Measurements from ENCODE around the gene AUTS2.

Gene AUTS2

GRCh38 chr7:69684369-69685292 lies 86.4 kb downstream of the AUTS2 start:
- in situ Hi-C loops (cut with MboI; ENCODE audit: low sequenced_read_pairs) = no loop called here

GRCh38 chr7:69685293-69685631 lies 87.0 kb downstream of the AUTS2 start:
- in situ Hi-C loops (cut with MboI; ENCODE audit: low sequenced_read_pairs) = no loop called here

DNA sequence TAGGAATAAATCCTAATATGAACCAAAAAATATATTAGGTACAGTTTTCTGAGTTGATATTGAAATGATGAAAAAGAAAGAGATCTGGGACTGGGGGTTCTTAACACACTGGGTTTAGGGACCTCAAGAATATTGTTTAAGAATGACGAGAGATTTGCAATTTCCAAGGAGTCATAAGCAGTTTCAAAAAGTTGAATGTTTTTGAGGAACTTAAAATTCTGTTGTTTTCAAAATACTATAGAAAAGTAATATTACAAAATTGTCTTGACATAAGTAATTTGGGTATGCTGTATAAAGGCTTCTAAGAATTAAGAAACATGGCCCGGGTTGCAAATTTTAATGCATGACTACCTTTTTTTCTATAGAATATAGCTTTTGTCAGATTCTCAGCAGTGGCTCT lies 88.1 kb downstream of the AUTS2 start:
- in situ Hi-C loops (cut with MboI; ENCODE audit: low sequenced_read_pairs) = no loop called here

DNA sequence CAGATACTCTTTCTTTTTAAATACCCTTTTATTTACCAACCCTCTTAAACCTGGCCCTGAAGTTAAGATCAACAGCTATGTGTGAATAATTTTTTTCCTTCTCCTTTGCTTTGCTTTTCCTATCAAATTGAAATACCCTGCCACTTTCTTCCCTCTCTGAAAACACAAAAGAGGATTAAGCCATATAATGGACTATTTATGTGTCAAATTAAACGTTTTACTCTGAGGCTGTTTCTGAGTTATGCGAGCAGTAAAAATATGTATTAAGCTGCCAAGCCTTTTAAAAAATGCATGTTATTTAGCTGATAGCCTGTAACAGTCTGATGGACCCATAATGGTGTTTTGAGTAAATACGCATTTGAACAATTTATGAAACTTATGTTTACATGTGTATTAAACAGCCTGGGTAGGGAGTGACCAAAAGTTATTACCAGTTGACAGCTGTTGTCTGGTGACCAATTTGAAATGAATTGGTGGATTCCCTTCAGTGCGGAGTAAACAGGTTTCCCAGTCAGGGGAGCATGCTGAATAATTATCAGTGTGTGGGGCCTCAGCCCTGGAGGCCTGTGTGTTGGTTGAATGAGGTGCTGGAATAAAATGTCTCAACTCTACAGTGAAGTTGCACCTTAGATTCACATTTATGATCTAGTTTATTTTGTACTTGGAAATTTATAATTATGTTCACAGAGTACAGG lies 89.6 kb downstream of the AUTS2 start:
- in situ Hi-C loops (cut with MboI; ENCODE audit: low sequenced_read_pairs) = no loop called here

DNA sequence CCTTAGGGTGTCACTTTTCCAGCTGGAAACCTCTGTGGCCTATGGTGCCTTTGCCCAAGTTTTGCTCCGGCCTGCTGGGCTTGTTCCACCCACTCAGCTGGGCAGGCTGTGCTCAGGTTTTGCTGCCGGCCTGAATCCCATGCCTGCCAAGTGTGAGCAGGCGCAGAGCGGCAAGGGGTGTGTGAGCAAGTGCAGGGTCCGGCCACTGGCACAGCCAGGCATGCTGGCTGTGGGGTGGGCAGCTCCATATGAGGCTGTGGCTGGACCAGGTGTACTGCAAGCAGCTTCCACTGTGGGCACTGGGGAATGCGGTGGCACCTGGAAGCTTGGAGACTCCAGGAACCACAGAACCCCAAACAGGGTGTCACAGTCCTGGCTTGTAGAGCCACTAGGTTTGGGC lies 92.1 kb downstream of the AUTS2 start:
- in situ Hi-C loops (cut with MboI; ENCODE audit: low sequenced_read_pairs) = no loop called here

DNA sequence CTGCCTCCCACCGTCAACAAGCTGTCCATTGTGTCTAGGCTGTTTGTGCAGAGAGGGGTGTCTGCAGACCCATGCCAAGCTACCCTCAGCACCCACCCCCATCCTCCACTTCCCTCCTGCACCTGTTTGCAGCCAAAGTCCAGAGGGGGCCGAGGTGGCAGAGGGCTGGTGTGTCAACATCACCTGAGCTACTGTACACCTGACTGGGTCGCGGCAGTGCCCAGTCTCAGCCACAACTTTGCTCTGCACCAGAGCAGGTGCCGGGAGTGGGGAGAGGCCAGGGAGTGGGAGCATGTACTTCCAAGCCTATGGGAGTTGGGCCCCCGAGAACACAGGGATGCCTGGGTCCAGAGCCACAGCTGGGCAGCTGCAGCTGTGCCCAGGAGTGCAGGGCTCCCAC lies 93.1 kb downstream of the AUTS2 start:
- in situ Hi-C loops (cut with MboI; ENCODE audit: low sequenced_read_pairs) = no loop called here

DNA sequence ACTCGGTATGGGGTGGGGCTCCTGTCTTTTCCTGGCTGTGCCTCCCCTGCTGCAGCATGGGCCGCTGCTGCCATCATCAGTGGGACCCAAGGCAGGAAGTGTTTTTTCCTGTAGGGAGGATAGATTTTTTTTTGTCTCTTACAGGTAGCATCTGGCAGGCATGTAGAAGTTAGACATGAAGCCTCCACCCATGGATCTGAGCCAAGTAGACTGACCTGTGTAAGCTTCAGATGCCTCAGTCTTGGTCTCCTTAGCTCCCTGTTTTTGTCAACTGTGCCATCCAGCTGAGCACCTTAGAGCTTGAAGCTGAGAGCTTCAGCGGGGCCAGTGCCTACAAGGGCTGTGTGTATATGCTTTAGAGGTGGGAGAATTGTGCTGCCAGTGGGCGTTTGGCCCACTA lies 93.5 kb downstream of the AUTS2 start:
- in situ Hi-C loops (cut with MboI; ENCODE audit: low sequenced_read_pairs) = no loop called here

DNA sequence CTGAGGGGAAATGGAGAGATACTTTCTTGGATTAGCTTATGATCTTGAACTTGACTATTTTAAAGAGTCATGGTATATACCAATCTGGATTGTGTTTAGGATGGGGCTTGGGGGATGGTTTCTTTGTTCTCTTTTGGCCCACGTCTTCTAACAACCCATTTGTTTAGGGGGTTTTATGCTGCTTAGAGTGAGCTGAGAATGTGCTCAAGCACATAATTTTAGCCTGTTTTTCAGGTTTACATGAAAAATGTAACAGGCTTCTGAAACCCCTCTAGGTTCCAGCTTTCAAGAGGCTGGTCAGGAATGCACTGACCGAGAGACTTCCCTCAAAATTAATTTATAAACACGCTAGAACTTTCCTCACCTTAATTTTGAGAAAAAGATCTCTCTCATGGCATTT lies 94.3 kb downstream of the AUTS2 start:
- in situ Hi-C loops (cut with MboI; ENCODE audit: low sequenced_read_pairs) = no loop called here

GRCh38 chr7:69693042-69693441 lies 94.8 kb downstream of the AUTS2 start:
- in situ Hi-C loops (cut with MboI; ENCODE audit: low sequenced_read_pairs) = no loop called here

DNA sequence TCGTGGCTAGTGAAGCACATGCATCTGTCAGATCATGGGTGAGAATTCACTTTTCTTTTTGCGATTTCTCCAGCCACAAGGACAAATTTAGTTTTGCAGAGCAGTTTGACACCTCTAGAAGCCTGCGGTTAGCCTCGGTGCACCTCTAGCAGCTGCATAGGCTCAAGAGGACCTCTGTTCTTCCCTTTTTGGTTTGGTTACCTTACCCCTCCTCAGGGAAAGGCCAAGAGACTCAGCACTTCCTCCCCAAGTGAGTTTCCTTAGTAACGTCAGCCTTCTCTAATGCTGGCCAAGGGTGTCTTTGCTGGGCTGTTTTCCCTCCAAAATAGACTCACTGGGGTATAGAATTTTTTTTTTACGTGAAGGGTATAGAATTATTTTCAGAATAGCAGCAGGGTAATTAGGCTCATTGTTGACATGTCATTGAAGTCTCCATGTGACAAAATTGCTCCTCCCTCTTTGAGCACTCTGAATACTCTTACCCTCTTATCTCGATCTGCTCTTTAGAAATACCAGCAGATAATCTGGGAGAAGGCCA lies 97.8 kb downstream of the AUTS2 start:
- in situ Hi-C loops (cut with MboI; ENCODE audit: low sequenced_read_pairs) = no loop called here

DNA sequence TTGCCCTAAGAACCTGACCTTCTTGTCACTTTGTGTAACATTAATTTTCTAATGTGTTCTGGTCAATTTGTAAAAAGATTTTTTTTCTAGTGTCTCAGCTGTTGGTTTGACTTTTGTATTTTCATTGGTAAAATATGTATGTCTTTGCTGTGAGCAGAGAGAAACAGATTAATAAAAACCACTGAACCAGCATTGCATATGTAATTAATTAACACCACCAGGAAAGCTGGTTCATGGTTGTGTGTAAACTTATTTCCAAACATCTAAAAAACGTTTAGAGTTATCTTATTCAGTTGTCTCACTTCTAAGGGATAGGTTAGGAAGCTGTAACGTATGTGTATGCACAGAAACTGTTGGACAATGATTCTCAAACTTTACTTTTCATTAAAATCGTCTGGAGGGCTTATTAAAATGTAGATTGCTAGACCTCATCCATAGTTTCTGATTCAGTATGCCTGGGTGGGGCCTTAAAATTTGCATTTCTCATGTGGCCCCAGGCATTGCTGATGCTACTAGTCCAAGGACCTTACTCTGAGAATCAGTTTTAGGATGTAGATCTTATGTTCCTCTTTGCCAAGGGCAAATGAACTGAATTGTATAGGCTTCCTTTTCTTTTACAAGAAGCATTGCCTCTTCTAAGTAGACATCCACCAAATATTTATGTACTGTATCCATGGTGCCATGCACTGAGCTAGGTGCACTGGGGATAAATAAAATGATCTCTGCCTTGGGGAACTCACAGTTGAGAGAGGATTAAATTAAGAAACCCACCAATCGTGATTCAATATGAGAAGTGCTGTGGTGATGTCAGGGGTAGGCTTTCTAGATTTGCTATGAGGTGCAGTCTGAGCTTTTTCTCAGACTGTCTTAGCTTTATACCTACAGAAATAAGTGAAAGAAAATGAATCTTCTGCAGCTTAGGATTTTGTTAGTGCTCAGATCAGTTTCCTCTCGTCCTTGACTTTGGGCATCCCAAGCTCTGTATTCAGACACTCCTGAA lies 98.7 kb downstream of the AUTS2 start:
- in situ Hi-C loops (cut with MboI; ENCODE audit: low sequenced_read_pairs) = no loop called here

GRCh38 chr7:69698109-69698825 lies 100.0 kb downstream of the AUTS2 start:
- in situ Hi-C loops (cut with MboI; ENCODE audit: low sequenced_read_pairs) = no loop called here

DNA sequence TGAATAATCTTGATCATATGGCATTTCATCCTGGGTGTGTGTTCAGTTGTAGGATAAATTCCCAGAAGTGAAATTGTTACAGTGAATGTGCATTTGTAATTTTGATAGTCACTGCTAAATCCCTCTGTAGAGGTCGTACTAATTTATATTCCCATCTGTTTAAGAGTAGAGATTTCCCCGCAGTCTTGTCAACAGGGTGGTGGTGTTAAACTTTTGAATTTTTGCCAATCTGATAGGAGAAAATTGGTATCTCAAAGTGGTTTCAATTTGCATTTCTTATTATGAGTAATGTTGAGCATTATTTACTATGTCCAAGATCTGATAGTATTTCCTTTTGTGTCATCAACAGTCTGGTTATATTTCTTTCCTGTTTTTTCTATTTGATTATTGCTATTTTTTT lies 101.7 kb downstream of the AUTS2 start:
- in situ Hi-C loops (cut with MboI; ENCODE audit: low sequenced_read_pairs) = no loop called here

GRCh38 chr7:69700331-69700730 lies 102.1 kb downstream of the AUTS2 start:
- in situ Hi-C loops (cut with MboI; ENCODE audit: low sequenced_read_pairs) = no loop called here

DNA sequence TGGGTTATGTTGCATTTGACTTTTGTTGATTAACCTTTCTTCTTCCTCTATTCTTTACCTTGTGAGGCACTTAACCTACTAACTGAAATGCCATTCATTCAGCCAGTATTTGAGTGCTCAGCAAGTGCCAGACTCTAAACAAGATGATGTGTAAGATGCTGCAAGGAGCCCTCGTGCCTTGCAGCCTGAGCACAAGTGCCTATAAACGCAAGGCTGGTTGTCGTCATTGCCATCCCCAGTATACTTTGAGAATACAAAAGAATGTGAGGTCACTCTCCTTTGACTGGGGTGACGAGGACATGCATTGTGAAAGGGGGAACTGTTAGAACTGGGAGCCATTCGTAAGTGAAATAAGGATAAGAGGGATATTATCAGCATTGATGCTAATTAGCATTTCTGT lies 103.0 kb downstream of the AUTS2 start:
- in situ Hi-C loops (cut with MboI; ENCODE audit: low sequenced_read_pairs) = no loop called here

GRCh38 chr7:69702357-69702756 lies 104.1 kb downstream of the AUTS2 start:
- in situ Hi-C loops (cut with MboI; ENCODE audit: low sequenced_read_pairs) = no loop called here

DNA sequence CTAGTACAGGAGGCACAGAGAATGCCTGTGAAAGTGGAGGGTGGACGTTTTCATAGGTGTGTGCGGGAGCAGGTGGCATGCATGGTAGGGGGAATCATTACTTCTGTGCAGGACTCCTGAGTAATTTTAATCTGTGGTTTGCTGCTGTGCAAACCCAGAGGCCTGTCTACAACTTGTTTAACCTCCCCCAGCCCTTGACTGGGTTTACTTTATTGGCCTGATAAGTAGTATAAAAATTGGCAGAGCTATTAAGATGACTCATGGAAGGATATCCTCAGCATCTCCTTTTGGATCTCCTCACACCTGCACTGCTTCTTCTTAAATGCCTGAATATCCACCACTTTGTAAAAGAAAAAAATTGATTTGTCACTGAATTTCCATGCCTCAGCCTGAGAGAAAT lies 104.8 kb downstream of the AUTS2 start:
- in situ Hi-C loops (cut with MboI; ENCODE audit: low sequenced_read_pairs) = no loop called here

GRCh38 chr7:69706070-69706469 lies 107.8 kb downstream of the AUTS2 start:
- in situ Hi-C loops (cut with MboI; ENCODE audit: low sequenced_read_pairs) = no loop called here

GRCh38 chr7:69708857-69709256 lies 110.6 kb downstream of the AUTS2 start:
- in situ Hi-C loops (cut with MboI; ENCODE audit: low sequenced_read_pairs) = no loop called here

DNA sequence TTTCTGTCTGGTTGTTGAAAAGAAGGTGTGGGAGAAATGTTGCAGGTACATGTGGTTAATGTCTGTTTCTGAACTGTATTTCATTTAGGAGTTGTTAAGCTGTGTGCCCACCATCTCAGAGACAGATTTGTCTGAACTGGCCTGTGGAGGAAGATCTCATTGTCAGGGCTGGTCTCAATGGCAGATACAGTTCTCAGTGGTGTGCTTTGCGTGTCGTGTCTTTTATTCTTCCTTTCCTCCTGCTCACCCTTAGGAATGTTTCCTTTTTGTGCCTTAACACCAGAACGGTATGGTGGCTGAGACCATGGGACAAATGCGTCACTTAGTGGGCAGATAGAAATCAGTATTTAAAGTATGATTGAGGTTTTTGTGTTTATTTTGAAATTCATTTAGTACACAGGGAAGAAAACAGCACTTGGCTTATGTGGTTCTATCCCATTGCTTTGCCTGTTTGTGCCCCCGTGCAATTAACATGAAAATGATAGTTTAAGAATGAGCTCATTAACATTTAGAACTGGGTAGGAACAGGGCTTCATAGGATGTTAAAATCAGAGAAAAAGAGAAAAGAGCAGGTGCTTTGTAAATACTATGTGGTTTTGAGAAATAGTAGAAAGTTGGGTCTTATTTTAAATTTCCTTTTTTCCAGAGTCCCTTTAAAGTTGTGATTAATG lies 112.6 kb downstream of the AUTS2 start:
- in situ Hi-C loops (cut with MboI; ENCODE audit: low sequenced_read_pairs) = no loop called here

Data from hTERT RPE-1 (cell line).